Osteoblast (primary cell): ENCODE data around the gene WWOX. TPM values are rescaled to one million over a fixed set of nuclear protein-coding genes. Genes with fewer than 3 reads are reported as not detected.

Experiments
- DNase-seq: peaks from one replicate; pipeline ENCODE4 v3.0.0; 2011; ENCODE audit warnings: low spot score, mixed read lengths; ENCODE audit not compliant: insufficient read length; ENCODE audit errors: missing footprints
- H2AFZ ChIP-seq: 2 replicates; pipeline ENCODE4 v1.6.0; 2011; ENCODE audit warnings: mild to moderate bottlenecking, low read length
- H3K27ac ChIP-seq: 2 replicates; pipeline ENCODE4 v1.5.1; 2011; ENCODE audit warnings: mild to moderate bottlenecking, low read depth, low read length, moderate library complexity
- H3K27me3 ChIP-seq: 2 replicates; pipeline ENCODE4 v1.6.0; 2012; ENCODE audit warnings: mild to moderate bottlenecking, control low read depth, inconsistent platforms, low read length, moderate library complexity; ENCODE audit not compliant: insufficient read depth
- H3K36me3 ChIP-seq: 2 replicates; pipeline ENCODE4 v1.5.1; 2011; ENCODE audit warnings: mild to moderate bottlenecking, low read length, control low read depth, moderate library complexity; ENCODE audit not compliant: insufficient read depth
- H3K4me1 ChIP-seq: 2 replicates; pipeline ENCODE4 v1.5.1; 2011; ENCODE audit warnings: mild to moderate bottlenecking, low read length, control low read depth, moderate library complexity; ENCODE audit not compliant: insufficient read depth
- H3K4me2 ChIP-seq: 2 replicates; pipeline ENCODE4 v1.6.0; 2011; ENCODE audit warnings: mild to moderate bottlenecking, low read length; ENCODE audit not compliant: insufficient read depth
- H3K4me3 ChIP-seq: fragments of 200-600 bp; sonication (generic); 3 replicates; pipeline ENCODE4 v1.5.1; 2012; ENCODE audit warnings: mild to moderate bottlenecking, low read length, inconsistent platforms; ENCODE audit not compliant: insufficient read depth
- H3K79me2 ChIP-seq: 2 replicates; pipeline ENCODE4 v1.6.0; 2012; ENCODE audit warnings: mild to moderate bottlenecking, low read length, control low read depth, inconsistent platforms; ENCODE audit not compliant: insufficient read depth
- H3K9me3 ChIP-seq: 2 replicates; pipeline ENCODE4 v1.5.1; 2011; ENCODE audit warnings: low read depth, low read length, control low read depth
- H4K20me1 ChIP-seq: 2 replicates; pipeline ENCODE4 v1.6.0; 2012; ENCODE audit warnings: mild to moderate bottlenecking, low read length, control low read depth; ENCODE audit not compliant: insufficient read depth
- CTCF ChIP-seq: IDR thresholded peaks from 2 replicates; pipeline ENCODE4 v1.5.1; 2011; ENCODE audit warnings: mild to moderate bottlenecking, low read depth, low read length, moderate library complexity; ENCODE audit errors: extremely low read depth
- total RNA-seq: library from RNA; depleted of rRNA; stranded (reverse); fragments of >200 nt; gene quantifications from 2 replicates; pipeline ENCODE4 v1.2.3, GENCODE V29; 2012

The WWOX gene
- total RNA-seq, 1 donor: 23.9 TPM

- H3K36me3 ChIP-seq: no peaks in the 10 kb centered on the region
- H3K79me2 ChIP-seq: no peaks in the 10 kb centered on the region
- no peaks in the 10 kb centered on the region for H4K20me1 ChIP-seq
- no peak for DNase-seq
- no peak overlapping the region for H3K27ac ChIP-seq
- H3K4me1 ChIP-seq: no peaks in the 10 kb centered on the region
- no peak overlapping the region for H2AFZ ChIP-seq
- no peak overlapping the region for H3K4me2 ChIP-seq
- no peak for TF ChIP-seq CTCF
- H3K9me3 ChIP-seq: no peaks in the 10 kb centered on the region
- H3K4me3 ChIP-seq: no peak overlapping the region
- H3K27me3 ChIP-seq: no peaks in the 10 kb centered on the region
Observed at GRCh38 chr16:78584991-78585390, 485.5 kb downstream of the WWOX start.

GRCh38 chr16:78589331-78589730, 489.9 kb downstream of the WWOX start:
- no peaks in the 10 kb centered on the region for H4K20me1 ChIP-seq
- no peak overlapping the region for H3K4me2 ChIP-seq
- no peaks in the 10 kb centered on the region for H3K36me3 ChIP-seq
- no peak overlapping the region for H3K27ac ChIP-seq
- no peak for DNase-seq
- no peaks in the 10 kb centered on the region for H3K4me1 ChIP-seq
- H3K27me3 ChIP-seq: no peaks in the 10 kb centered on the region
- no peak overlapping the region for H2AFZ ChIP-seq
- no peak for TF ChIP-seq CTCF
- H3K9me3 ChIP-seq: peaks cover 2% of the 10 kb centered on the region
- H3K4me3 ChIP-seq: no peak overlapping the region
- no peaks in the 10 kb centered on the region for H3K79me2 ChIP-seq

- H3K4me2 ChIP-seq: no peak overlapping the region
- H3K27ac ChIP-seq: no peak overlapping the region
- no peaks in the 10 kb centered on the region for H4K20me1 ChIP-seq
- no peaks in the 10 kb centered on the region for H3K4me1 ChIP-seq
- no peaks in the 10 kb centered on the region for H3K79me2 ChIP-seq
- TF ChIP-seq CTCF: no peak
- no peaks in the 10 kb centered on the region for H3K36me3 ChIP-seq
- DNase-seq: no peak
- peaks cover 2% of the 10 kb centered on the region for H3K9me3 ChIP-seq
- H3K4me3 ChIP-seq: no peak overlapping the region
- no peak overlapping the region for H2AFZ ChIP-seq
- no peaks in the 10 kb centered on the region for H3K27me3 ChIP-seq
Observed at GRCh38 chr16:78591682-78592103, 492.2 kb downstream of the WWOX start.

GRCh38 chr16:78592111-78592510, 492.7 kb downstream of the WWOX start:
- TF ChIP-seq CTCF: no peak

More at GRCh38 chr16:78592111-78592510, 492.7 kb downstream of the WWOX start:
- H4K20me1 ChIP-seq: no peaks in the 10 kb centered on the region
- no peaks in the 10 kb centered on the region for H3K4me1 ChIP-seq
- no peaks in the 10 kb centered on the region for H3K36me3 ChIP-seq
- H2AFZ ChIP-seq: no peak overlapping the region
- H3K4me3 ChIP-seq: no peak overlapping the region
- H3K27me3 ChIP-seq: no peaks in the 10 kb centered on the region
- H3K4me2 ChIP-seq: no peak overlapping the region
- no peak overlapping the region for H3K27ac ChIP-seq
- peaks cover 2% of the 10 kb centered on the region for H3K9me3 ChIP-seq
- DNase-seq: no peak
- no peaks in the 10 kb centered on the region for H3K79me2 ChIP-seq
